Measurements from ENCODE around the gene STXBP5.

- no peak for TF ChIP-seq CTCF (IDR thresholded peaks at IDR 0.05)
- TF ChIP-seq POLR2A (IDR thresholded peaks at IDR 0.05) = no peak
Observed at GRCh38 chr6:147266821-147267220, 62.6 kb downstream of the STXBP5 start.

Measured in lower leg skin (tissue), 3 donors.